ENCODE data around the gene HNRNPAB.

- TF ChIP-seq, protein P1, sequence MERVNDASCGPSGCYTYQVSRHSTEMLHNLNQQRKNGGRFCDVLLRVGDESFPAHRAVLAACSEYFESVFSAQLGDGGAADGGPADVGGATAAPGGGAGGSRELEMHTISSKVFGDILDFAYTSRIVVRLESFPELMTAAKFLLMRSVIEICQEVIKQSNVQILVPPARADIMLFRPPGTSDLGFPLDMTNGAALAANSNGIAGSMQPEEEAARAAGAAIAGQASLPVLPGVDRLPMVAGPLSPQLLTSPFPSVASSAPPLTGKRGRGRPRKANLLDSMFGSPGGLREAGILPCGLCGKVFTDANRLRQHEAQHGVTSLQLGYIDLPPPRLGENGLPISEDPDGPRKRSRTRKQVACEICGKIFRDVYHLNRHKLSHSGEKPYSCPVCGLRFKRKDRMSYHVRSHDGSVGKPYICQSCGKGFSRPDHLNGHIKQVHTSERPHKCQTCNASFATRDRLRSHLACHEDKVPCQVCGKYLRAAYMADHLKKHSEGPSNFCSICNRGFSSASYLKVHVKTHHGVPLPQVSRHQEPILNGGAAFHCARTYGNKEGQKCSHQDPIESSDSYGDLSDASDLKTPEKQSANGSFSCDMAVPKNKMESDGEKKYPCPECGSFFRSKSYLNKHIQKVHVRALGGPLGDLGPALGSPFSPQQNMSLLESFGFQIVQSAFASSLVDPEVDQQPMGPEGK (CRISPR knock-in tag; IDR thresholded peaks at IDR 0.05; ENCODE audit: borderline replicate concordance) = no peak
- no peak for TF ChIP-seq RARB (CRISPR knock-in tag; IDR thresholded peaks at IDR 0.05)
- TF ChIP-seq, protein P2, sequence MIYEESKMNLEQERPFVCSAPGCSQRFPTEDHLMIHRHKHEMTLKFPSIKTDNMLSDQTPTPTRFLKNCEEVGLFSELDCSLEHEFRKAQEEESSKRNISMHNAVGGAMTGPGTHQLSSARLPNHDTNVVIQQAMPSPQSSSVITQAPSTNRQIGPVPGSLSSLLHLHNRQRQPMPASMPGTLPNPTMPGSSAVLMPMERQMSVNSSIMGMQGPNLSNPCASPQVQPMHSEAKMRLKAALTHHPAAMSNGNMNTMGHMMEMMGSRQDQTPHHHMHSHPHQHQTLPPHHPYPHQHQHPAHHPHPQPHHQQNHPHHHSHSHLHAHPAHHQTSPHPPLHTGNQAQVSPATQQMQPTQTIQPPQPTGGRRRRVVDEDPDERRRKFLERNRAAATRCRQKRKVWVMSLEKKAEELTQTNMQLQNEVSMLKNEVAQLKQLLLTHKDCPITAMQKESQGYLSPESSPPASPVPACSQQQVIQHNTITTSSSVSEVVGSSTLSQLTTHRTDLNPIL (CRISPR knock-in tag; IDR thresholded peaks at IDR 0.05; ENCODE audit: low read depth) = no peak
- TF ChIP-seq TOX (CRISPR knock-in tag; IDR thresholded peaks at IDR 0.05; ENCODE audit: borderline replicate concordance) = no peak
- TF ChIP-seq ARNTL (CRISPR knock-in tag; IDR thresholded peaks at IDR 0.05; ENCODE audit: borderline replicate concordance, low read depth) = no peak
- TF ChIP-seq ZNF8 (CRISPR knock-in tag; IDR thresholded peaks at IDR 0.05) = no peak
These were observed 55.5 kb downstream of the HNRNPAB start for GRCh38 chr5:178259623-178260536.
